Lower lobe of right lung (tissue), 2 donors: ENCODE data around the gene ADGRL3. TPM values are rescaled to one million over a fixed set of nuclear protein-coding genes. Genes with fewer than 3 reads are reported as not detected.
A peak's percentile ranks its signal among the peaks of the same experiment; 100 is the strongest.

Source experiments
- ATAC-seq, 2 donors: fragments of 200-7000 bp; cut with Tn5 transposase; one replicate each; pipeline ENCODE4 v1.9.1; 2020 to 2022; ENCODE audit warnings: mild to moderate bottlenecking in 2 of 2, moderate library complexity in 2 of 2
- DNase-seq: peaks from one replicate; pipeline ENCODE4 v3.0.0-alpha.2; 2020
- H3K27ac ChIP-seq: fragments of 200-600 bp; one replicate; pipeline ENCODE4 v1.8.0; 2022
- H3K27me3 ChIP-seq: fragments of 200-600 bp; one replicate; pipeline ENCODE4 v1.8.0; 2022; ENCODE audit warnings: low read depth
- H3K36me3 ChIP-seq: fragments of 200-600 bp; one replicate; pipeline ENCODE4 v1.8.0; 2022; ENCODE audit warnings: mild to moderate bottlenecking
- H3K4me1 ChIP-seq: fragments of 200-600 bp; one replicate; pipeline ENCODE4 v1.8.0; 2022
- H3K4me3 ChIP-seq: fragments of 200-600 bp; one replicate; pipeline ENCODE4 v1.8.0; 2022; ENCODE audit warnings: mild to moderate bottlenecking
- H3K9me3 ChIP-seq: fragments of 200-600 bp; one replicate; pipeline ENCODE4 v1.8.0; 2022
- intact Hi-C: fragments of 100-400 bp; cut with DNase I; formaldehyde crosslinking; loops from one replicate; pipeline ENCODE4 v1.11.0; 2022
- long read RNA-seq: library from polyadenylated mRNA; unstranded; transcript quantifications from one replicate; pipeline ENCODE4 v2.0.0, GENCODE V29; 2021
- total RNA-seq: library from RNA; stranded (reverse); fragmentation: NEBNext Ultra II Directional; extraction: Animal tissue kit (Norgen Biotek cat#: 25700); gene quantifications from one replicate; pipeline ENCODE4 v1.2.1, GENCODE V29; 2021
- TF ChIP-seq, protein P1 (sequence below): fragments of 200-600 bp; IDR thresholded peaks from one replicate; pipeline ENCODE4 v1.8.0; 2022; ENCODE audit warnings: antibody characterized with exemption, mild to moderate bottlenecking
- donor health status: DM: no; HTN: yes; CAD: no; lungs with severe emphysema.

Gene ADGRL3
- 6.0 TPM for total RNA-seq
- long read RNA-seq, full-length matches to known transcripts = 1 of 3 reads
- long read RNA-seq, partial matches to known transcripts = 1 of 3 reads
- long read RNA-seq, other reads (novel, unspliced or antisense) = 1 of 3 reads

GRCh38 chr4:61200187-61200915 lies at the start of gene ADGRL3:
TSS of gene ADGRL3 (plus strand) at chr4:61200326.
- intact Hi-C loops = no loop called here
- peak within 1 kb of the TSS; percentile 58 for H3K4me3 ChIP-seq
- peak; percentile 34 to 60 for ATAC-seq
- H3K27me3 ChIP-seq = peaks cover 39% of the 10 kb centered on the region
- peaks cover 9% of the 10 kb centered on the region for H3K4me1 ChIP-seq
- H3K27ac ChIP-seq = no peak within 1 kb of the TSS
- H3K9me3 ChIP-seq = no peaks in the 10 kb centered on the region
- TF ChIP-seq, protein P1, sequence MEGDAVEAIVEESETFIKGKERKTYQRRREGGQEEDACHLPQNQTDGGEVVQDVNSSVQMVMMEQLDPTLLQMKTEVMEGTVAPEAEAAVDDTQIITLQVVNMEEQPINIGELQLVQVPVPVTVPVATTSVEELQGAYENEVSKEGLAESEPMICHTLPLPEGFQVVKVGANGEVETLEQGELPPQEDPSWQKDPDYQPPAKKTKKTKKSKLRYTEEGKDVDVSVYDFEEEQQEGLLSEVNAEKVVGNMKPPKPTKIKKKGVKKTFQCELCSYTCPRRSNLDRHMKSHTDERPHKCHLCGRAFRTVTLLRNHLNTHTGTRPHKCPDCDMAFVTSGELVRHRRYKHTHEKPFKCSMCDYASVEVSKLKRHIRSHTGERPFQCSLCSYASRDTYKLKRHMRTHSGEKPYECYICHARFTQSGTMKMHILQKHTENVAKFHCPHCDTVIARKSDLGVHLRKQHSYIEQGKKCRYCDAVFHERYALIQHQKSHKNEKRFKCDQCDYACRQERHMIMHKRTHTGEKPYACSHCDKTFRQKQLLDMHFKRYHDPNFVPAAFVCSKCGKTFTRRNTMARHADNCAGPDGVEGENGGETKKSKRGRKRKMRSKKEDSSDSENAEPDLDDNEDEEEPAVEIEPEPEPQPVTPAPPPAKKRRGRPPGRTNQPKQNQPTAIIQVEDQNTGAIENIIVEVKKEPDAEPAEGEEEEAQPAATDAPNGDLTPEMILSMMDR = no peak
- DNase-seq = peak; percentile 47
- H3K36me3 ChIP-seq = no peaks in the 10 kb centered on the region

DNA sequence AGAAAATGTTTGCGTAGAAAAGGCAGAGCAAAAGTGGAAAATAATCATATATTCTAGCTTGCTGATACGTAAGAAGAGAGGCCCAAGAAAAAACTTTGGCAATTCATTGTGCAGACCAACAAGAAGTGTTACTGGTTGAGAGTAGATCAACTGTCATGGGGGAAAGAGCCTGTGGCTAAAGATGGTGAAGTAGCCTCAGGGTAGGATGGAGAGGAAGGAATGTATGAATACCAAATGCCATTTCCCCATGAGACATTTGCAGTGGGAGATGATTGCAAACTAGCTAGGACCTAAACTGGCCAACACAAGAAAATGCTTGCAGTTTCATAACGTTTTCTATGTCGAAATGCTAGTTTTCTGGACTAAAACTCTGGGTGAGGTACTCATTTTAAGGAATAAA lies 47.7 kb upstream of the ADGRL3 start:
- Histone ChIP-seq H3K27me3 (no peaks in the 10 kb centered on the region), H3K36me3 (no peaks in the 10 kb centered on the region), H3K27ac (no peak overlapping the region), H3K9me3 (no peaks in the 10 kb centered on the region), H3K4me3 (no peak overlapping the region), H3K4me1 (no peaks in the 10 kb centered on the region)
- DNase-seq (no peak), ATAC-seq (no peak)
- TF ChIP-seq, protein P1 = no peak
- intact Hi-C loops = no loop called here

DNA sequence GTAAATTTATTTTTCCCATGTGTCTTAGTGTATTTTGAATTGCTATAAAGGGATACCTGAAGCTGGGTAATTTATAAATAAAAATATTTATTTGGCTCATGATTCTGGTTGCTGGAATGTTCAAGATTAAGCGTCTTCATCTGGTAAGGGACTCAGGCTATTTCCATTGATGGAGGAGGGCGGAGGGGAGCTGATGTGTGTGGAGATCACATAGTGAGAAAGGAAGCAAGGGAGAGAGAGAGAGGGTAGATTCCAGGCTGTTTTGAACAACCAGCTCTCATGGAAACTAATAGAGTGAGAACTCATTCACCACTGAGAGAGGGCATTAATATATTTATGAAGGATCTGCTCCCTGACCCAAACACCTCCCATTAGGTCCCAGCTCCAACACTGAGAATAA lies 39.6 kb upstream of the ADGRL3 start:
- Histone ChIP-seq H3K9me3 (no peaks in the 10 kb centered on the region), H3K27ac (no peak overlapping the region), H3K27me3 (no peaks in the 10 kb centered on the region), H3K36me3 (no peaks in the 10 kb centered on the region), H3K4me1 (no peaks in the 10 kb centered on the region), H3K4me3 (no peak overlapping the region)
- intact Hi-C loops = no loop called here
- ATAC-seq (no peak), DNase-seq (no peak)
- TF ChIP-seq, protein P1 = no peak

DNA sequence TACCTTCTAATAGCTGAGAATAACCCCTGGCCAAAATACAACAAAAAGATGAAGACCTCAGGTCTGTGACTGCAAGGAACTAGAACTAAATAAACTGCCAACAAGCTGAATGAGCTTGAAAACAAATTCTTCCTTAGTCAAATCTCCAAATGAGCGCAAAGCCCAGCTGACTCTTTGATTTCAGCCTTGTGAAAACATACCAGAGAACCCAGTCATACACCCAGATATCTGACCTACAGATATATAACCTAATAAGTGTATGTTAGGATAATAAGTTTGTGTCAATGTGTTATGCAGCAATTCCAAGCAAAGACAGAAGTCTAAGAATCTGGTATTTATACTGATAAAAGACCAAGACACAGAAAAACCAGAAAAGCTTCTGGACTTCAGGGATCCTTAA lies 38.0 kb upstream of the ADGRL3 start:
- H3K36me3 ChIP-seq = no peaks in the 10 kb centered on the region
- intact Hi-C loops = no loop called here
- no peaks in the 10 kb centered on the region for H3K4me1 ChIP-seq
- H3K9me3 ChIP-seq = no peaks in the 10 kb centered on the region
- no peak overlapping the region for H3K4me3 ChIP-seq
- DNase-seq (no peak), ATAC-seq (no peak)
- TF ChIP-seq, protein P1 = no peak
- H3K27ac ChIP-seq = no peak overlapping the region
- H3K27me3 ChIP-seq = no peaks in the 10 kb centered on the region

DNA sequence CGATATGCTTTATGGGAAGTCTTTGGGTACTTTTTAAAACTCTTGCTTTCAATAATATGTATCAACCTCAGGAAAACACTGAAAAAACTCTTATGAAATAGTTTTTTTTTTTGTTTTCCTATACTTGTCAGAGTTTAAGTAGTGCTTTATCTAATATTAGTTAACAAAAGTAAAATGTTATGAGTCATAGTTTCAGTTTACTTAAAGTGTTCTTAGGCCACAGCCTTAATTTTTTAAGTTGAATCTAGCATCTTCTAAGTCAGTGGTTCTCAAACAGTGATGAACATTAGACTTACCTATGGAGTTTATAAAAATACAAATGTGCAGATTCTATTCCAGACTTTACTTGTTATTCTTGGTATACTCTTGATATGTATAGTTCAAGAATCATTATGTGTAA lies 26.3 kb upstream of the ADGRL3 start:
- intact Hi-C loops = no loop called here

More for the DNA sequence above, 26.3 kb upstream of the ADGRL3 start:
- ATAC-seq (no peak), DNase-seq (no peak)
- TF ChIP-seq, protein P1 = no peak
- no peaks in the 10 kb centered on the region for H3K36me3 ChIP-seq
- H3K27me3 ChIP-seq = no peaks in the 10 kb centered on the region
- no peak overlapping the region for H3K4me3 ChIP-seq
- no peaks in the 10 kb centered on the region for H3K4me1 ChIP-seq
- H3K9me3 ChIP-seq = peaks cover 4% of the 10 kb centered on the region
- H3K27ac ChIP-seq = no peak overlapping the region
